SK-N-SH (cell line): ENCODE results near the gene SPOCK1. TPM values are rescaled to one million over a fixed set of nuclear protein-coding genes. Genes with fewer than 3 reads are reported as not detected.
A peak's percentile ranks its signal among the peaks of the same experiment; 100 is the strongest.

Experiments used
- CTCF ChIA-PET: fragments of 300-600, 350-600 bp; formaldehyde crosslinking; extraction: SDS; loops from one replicate; lab custom pipeline; 2021; lab: Yijun Ruan, JAX
- POLR2A ChIA-PET: fragments of 350-600 bp; sonication (Branson Sonifier 250); formaldehyde crosslinking; extraction: SDS; loops from one replicate; lab custom pipeline; 2020; ENCODE audit warnings: antibody characterized with exemption, inconsistent platforms; lab: Yijun Ruan, JAX
- DNase-seq: peaks from one replicate; pipeline ENCODE4 v3.0.0; 2012
- H2AFZ ChIP-seq: fragments of 200-600 bp; sonication (generic); 2 replicates; pipeline ENCODE4 v1.8.1; 2016; ENCODE audit warnings: antibody characterized with exemption, mild to moderate bottlenecking, low read depth
- H3F3A ChIP-seq: fragments of 200-600 bp; sonication (generic); replicated peaks from 2 replicates; pipeline ENCODE3; 2016; ENCODE audit warnings: antibody characterized with exemption, mild to moderate bottlenecking; ENCODE audit not compliant: insufficient read depth
- H3K27ac ChIP-seq, 2 experiments: fragments of 200-500 bp in 1 of 2; fragments of 200-600 bp in 1 of 2; sonication (Bioruptor generic) in 1 of 2; sonication (generic), shearing (Covaris generic) in 1 of 2; 2 replicates each; pipeline versions ENCODE4 v1.5.1 to v1.6.1; 2014 to 2016; ENCODE audit warnings: low read depth in 2 of 2, inconsistent platforms in 1 of 2, low read length in 1 of 2, mild to moderate bottlenecking in 1 of 2, mixed read lengths in 1 of 2
- H3K27me3 ChIP-seq: fragments of 200-600 bp; sonication (generic), shearing (Covaris generic); 2 replicates; pipeline ENCODE4 v1.6.1; 2016; ENCODE audit warnings: mixed run types; ENCODE audit not compliant: insufficient read depth
- H3K36me3 ChIP-seq, 2 experiments: fragments of 200-500 bp in 1 of 2; fragments of 200-600 bp in 1 of 2; sonication (Bioruptor generic) in 1 of 2; sonication (generic) in 1 of 2; replicated peaks in 1 of 2; 2 replicates each; pipeline versions ENCODE3 to v1.5.1; 2014 to 2016; ENCODE audit warnings: low read length in 1 of 2, mild to moderate bottlenecking in 1 of 2; ENCODE audit not compliant: insufficient read depth in 2 of 2, control insufficient read depth in 1 of 2
- H3K4me1 ChIP-seq, 2 experiments: fragments of 200-500 bp in 1 of 2; fragments of 200-600 bp in 1 of 2; sonication (Bioruptor generic) in 1 of 2; sonication (generic), shearing (Covaris generic) in 1 of 2; 2 replicates each; pipeline versions ENCODE4 v1.5.1 to v1.6.1; 2014 to 2016; ENCODE audit warnings: low read depth in 1 of 2, low read length in 1 of 2, mixed run types in 1 of 2; ENCODE audit not compliant: insufficient read depth in 2 of 2, control insufficient read depth in 1 of 2
- H3K4me2 ChIP-seq: fragments of 200-600 bp; sonication (generic), shearing (Covaris generic); 2 replicates; pipeline ENCODE4 v1.6.1; 2017; ENCODE audit warnings: mixed run types
- H3K4me3 ChIP-seq, 2 experiments: fragments of 200-500 bp in 1 of 2; fragments of 200-600 bp in 1 of 2; sonication (Bioruptor generic) in 1 of 2; sonication (generic), shearing (Covaris generic) in 1 of 2; 2 replicates each; pipeline versions ENCODE4 v1.5.1 to v1.8.1; 2014 to 2016; ENCODE audit warnings: low read depth in 2 of 2, inconsistent platforms in 1 of 2, low read length in 1 of 2, mild to moderate bottlenecking in 1 of 2, mixed read lengths in 1 of 2, moderate library complexity in 1 of 2
- H3K79me2 ChIP-seq: fragments of 200-600 bp; sonication (generic); 2 replicates; pipeline ENCODE4 v1.8.1; 2017; ENCODE audit warnings: mild to moderate bottlenecking; ENCODE audit not compliant: insufficient read depth
- H3K9ac ChIP-seq: fragments of 200-600 bp; sonication (generic); 2 replicates; pipeline ENCODE4 v1.6.1; 2017; ENCODE audit warnings: mixed run types
- H3K9me2 ChIP-seq: fragments of 200-600 bp; sonication (generic); 2 replicates; pipeline ENCODE4 v1.6.1; 2017; ENCODE audit warnings: mixed run types
- H3K9me3 ChIP-seq: fragments of 200-600 bp; sonication (generic); 2 replicates; pipeline ENCODE4 v1.6.1; 2017; ENCODE audit warnings: mixed run types, mild to moderate bottlenecking, moderate library complexity
- H4K20me1 ChIP-seq: fragments of 200-600 bp; sonication (generic); 2 replicates; pipeline ENCODE4 v1.6.1; 2017; ENCODE audit warnings: mild to moderate bottlenecking, mixed run types; ENCODE audit not compliant: insufficient read depth
- CHD2 ChIP-seq: fragments of 150-350 bp; IDR thresholded peaks from 2 replicates; pipeline ENCODE4 v1.6.1; 2018; ENCODE audit warnings: low read length; ENCODE audit not compliant: partially characterized antibody
- CTCF ChIP-seq: fragments of 200-600 bp; sonication (generic); IDR thresholded peaks from 2 replicates; pipeline ENCODE4 v1.6.1; 2017; ENCODE audit warnings: antibody characterized with exemption, mild to moderate bottlenecking, moderate library complexity
- FOXJ3 ChIP-seq: sonication (generic); formaldehyde crosslinking; IDR thresholded peaks from 2 replicates; pipeline ENCODE4 v1.5.1; 2020; ENCODE audit warnings: mild to moderate bottlenecking, missing genetic modification reagents
- IRF3 ChIP-seq: fragments of 150-350 bp; IDR thresholded peaks from 2 replicates; pipeline ENCODE4 v1.6.1; 2016; ENCODE audit warnings: mild to moderate bottlenecking, low read depth, low read length
- NFIC ChIP-seq: IDR thresholded peaks from 2 replicates; pipeline ENCODE4 v1.4.0; 2012; ENCODE audit warnings: borderline replicate concordance
- PBX3 ChIP-seq: IDR thresholded peaks from 2 replicates; pipeline ENCODE4; 2012
- RCOR1 ChIP-seq: fragments of 150-350 bp; IDR thresholded peaks from 2 replicates; pipeline ENCODE4 v1.6.1; 2017; ENCODE audit warnings: antibody characterized with exemption, low read length
- REST ChIP-seq: IDR thresholded peaks from 2 replicates; pipeline ENCODE4 v1.6.1; 2012; ENCODE audit warnings: mild to moderate bottlenecking, low read depth, low read length, moderate library complexity
- SIN3A ChIP-seq: IDR thresholded peaks from 2 replicates; pipeline ENCODE4 v1.6.1; 2012; ENCODE audit warnings: low read depth, mild to moderate bottlenecking, low read length, moderate library complexity, borderline replicate concordance
- SMC3 ChIP-seq: IDR thresholded peaks from 2 replicates; pipeline ENCODE4 v1.6.1; 2012; ENCODE audit warnings: low read depth, low read length, improper control_type of control experiment
- TEAD4 ChIP-seq: IDR thresholded peaks from 2 replicates; pipeline ENCODE4 v1.4.0; 2012; ENCODE audit warnings: mild to moderate bottlenecking, borderline replicate concordance; ENCODE audit not compliant: insufficient read depth
- USF2 ChIP-seq: fragments of 150-350 bp; IDR thresholded peaks from 2 replicates; pipeline ENCODE4 v1.6.1; 2017; ENCODE audit warnings: antibody characterized with exemption, low read length, low read depth, borderline replicate concordance
- ZBTB33 ChIP-seq: IDR thresholded peaks from 2 replicates; pipeline ENCODE4 v1.4.0; 2012; ENCODE audit warnings: low read depth, borderline replicate concordance
- WGBS: methylation state at CpG from one replicate; pipeline ENCODE4 v1.1.6; 2017; ENCODE audit warnings: low lambda C conversion rate; 5-methylcytosine and 5-hydroxymethylcytosine counted together
- polyA plus RNA-seq, 3 experiments: library from polyadenylated mRNA; depleted of rRNA; stranded (reverse); fragments of >200 nt; gene quantifications; 2 replicates each; pipeline ENCODE4 v1.2.3, GENCODE V29; 2012

The SPOCK1 gene
- polyA plus RNA-seq, 1 of the 3 experiments (the other 2 are of a cell fraction): 11.3 TPM

- Histone ChIP-seq H3K9me3 (no peaks in the 10 kb centered on the region), H3K4me3 (no peak overlapping the region), H3K27ac (no peak overlapping the region), H3K9ac (no peak overlapping the region), H3K79me2 (peaks cover 3% of the 10 kb centered on the region; the same call in 1 of the 2 replicates), H3K4me1 (peaks cover 4 to 16% of the 10 kb centered on the region in 2 experiments; a peak in 3 of 4 replicates), H3K4me2 (no peak overlapping the region), H4K20me1 (no peaks in the 10 kb centered on the region), H3K27me3 (no peaks in the 10 kb centered on the region)
- WGBS: 54% methylated on average over 5 of the region's 5 CpGs
- no peak for DNase-seq
- CTCF ChIA-PET: no interaction called here
- no peak for TF ChIP-seq PBX3
- TF ChIP-seq USF2: no peak
- no peak for TF ChIP-seq ZBTB33
- no peak for TF ChIP-seq TEAD4
- TF ChIP-seq, all 33 proteins: peak for 0
- Histone ChIP-seq H3F3A (peaks cover 6% of the 10 kb centered on the region), H3K9me2 (no peaks in the 10 kb centered on the region), H2AFZ (no peak overlapping the region), H3K36me3 (no peaks in the 10 kb centered on the region)
- POLR2A ChIA-PET: no interaction called here
Observed at GRCh38 chr5:137188566-137188965, 310.6 kb downstream of the SPOCK1 start.

- H3K27me3 ChIP-seq: no peaks in the 10 kb centered on the region
- POLR2A ChIA-PET: no interaction called here
- no peaks in the 10 kb centered on the region for H3K9me2 ChIP-seq
- H4K20me1 ChIP-seq: no peaks in the 10 kb centered on the region
- peak overlapping the region in 1 of 2 experiments; percentile 56; a peak in 2 of 4 replicates for H3K27ac ChIP-seq
- WGBS: 34% methylated on average over 5 of the region's 5 CpGs
- H3K9me3 ChIP-seq: no peaks in the 10 kb centered on the region
- peak overlapping the region; percentile 46 for H3K4me2 ChIP-seq
- no peaks in the 10 kb centered on the region for H3K36me3 ChIP-seq
- H3F3A ChIP-seq: peaks cover 6% of the 10 kb centered on the region
- peaks cover 10 to 11% of the 10 kb centered on the region in 2 experiments; a peak in 3 of 4 replicates for H3K4me1 ChIP-seq
- H3K79me2 ChIP-seq: peaks cover 3% of the 10 kb centered on the region; the same call in 1 of the 2 replicates
- CTCF ChIA-PET: interaction anchor here (1.2 to 1.8 kb wide), 2 partner anchors 9 to 134 kb away, joined by 5 to 8 read pairs; no protein-coding TSS in a partner anchor
- H2AFZ ChIP-seq: 0 out of 2 replicates have a peak overlapping the region, but pooled peaks have one; percentile 12
- no peak for DNase-seq
- H3K4me3 ChIP-seq: no peak overlapping the region
- no peak overlapping the region for H3K9ac ChIP-seq
- TF ChIP-seq SMC3 (no peak), RCOR1 (no peak), SIN3A (no peak), REST (no peak), CTCF (no peak), FOXJ3 (CRISPR knock-in tag) (no peak), NFIC (no peak), CHD2 (no peak), IRF3 (no peak)
Observed at GRCh38 chr5:137186759-137187461, 312.2 kb downstream of the SPOCK1 start.
